ENCODE results near the gene PLCB4.

PLCB4 gene

DNA sequence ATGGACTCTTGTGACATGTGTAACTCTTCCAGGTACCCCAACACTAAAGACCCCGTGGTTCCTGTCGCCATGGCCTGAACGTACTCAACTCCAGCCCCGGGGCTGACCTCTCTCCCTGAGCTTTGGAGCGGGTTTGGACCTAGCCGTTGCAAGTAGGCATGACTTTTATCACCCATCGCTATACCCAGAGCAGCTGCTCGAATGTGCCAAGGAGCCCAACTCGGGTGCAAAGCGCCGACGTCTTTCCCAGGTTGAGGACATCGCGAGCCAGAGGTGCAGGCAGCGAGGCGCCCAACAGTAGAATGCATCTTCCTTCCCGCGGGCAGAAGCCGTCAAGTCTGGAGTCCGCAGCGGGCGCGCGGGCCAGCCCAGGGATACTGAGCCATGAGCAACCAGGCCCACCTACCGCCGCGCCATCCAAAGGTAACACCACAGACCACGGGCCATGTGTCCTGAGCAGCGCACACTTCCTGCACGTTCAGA, 439.9 kb downstream of the PLCB4 start:
- no peak for DNase-seq

DNA sequence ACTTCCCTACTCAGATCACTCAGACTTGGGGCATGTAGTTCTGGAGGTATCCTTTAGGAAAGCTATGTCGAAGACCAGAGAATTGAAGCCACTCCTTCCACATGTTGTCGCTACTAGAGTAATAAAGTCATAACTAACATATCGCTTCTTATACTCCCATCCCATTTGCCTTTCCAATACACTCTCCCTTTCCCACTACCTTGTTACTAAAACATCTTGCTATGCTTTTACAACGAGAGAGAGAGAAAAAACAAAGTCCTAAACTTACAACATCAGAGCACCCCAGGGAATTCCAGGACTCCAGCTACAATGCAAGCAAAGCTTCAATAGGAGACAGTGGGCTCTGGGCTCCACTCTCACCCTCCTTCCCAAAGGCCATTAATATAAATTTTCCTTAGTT, 440.4 kb downstream of the PLCB4 start:
- DNase-seq, result no peak

DNA sequence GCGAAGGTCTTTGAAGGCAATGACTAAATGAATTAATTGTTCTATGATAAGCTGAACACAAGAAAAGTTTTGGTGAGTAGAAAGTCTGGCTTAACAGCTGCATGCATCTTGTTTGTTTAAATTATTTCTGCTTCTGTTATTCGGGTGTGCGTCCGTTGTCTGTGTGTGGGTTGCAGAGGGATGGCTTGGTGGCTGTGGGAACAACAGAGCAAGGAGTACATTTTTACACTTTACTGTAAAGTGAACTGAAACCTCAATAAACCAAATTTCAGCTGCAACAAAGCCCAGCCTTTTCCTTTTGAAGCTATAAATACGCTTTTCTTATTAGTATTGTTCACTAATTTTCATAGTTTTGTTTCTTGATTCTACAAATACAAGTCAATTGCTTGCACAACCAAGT, 442.0 kb downstream of the PLCB4 start:
- DNase-seq, result no peak

GRCh38 chr20:9514072-9514460, 445.2 kb downstream of the PLCB4 start:
- DNase-seq, result no peak

GRCh38 chr20:9514461-9515213, 445.8 kb downstream of the PLCB4 start, which contains the start of gene LAMP5:
Gene LAMP5, plus strand, starts transcription at chr20:9514590. Its CDS starts 263 bp downstream, at chr20:9514853.
- no peak for DNase-seq

DNA sequence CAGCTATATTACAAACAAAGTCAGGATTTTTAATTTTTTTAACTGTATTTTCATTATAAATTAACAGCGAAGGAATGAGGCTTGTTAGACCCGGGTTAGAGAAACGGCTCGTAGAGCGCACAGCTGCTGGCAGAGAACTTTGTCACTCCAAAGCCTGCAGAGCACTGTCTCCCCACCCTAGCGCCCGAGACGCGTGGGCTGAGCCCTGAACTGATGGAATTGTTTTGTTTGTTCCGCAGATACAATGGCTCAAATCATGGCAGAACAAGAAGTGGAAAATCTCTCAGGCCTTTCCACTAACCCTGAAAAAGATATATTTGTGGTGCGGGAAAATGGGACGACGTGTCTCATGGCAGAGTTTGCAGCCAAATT, 446.3 kb downstream of the PLCB4 start:
- DNase-seq, result no peak

DNA sequence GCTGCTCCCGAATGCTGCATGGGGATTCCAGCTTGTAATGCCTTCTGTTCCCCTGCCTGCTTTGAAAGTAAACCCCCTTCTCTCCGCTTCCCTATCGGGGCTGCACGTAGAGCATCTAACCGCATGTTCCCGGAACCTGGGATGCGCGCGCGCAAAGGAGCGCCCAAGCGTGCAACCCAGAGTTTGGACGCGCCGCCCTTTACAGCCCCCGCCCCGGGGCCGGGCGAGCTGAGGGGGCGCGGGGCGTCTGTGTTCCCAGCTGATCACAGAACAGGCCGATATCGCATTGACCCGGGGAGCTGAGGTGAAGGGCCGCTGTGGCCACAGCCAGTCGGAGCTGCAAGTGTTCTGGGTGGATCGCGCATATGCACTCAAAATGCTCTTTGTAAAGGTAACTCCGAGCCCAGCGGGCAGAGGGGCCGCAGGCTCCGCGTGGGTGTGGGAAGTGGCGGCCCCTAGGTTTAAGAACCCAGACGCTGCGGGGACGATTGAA, 446.9 kb downstream of the PLCB4 start:
- no peak for DNase-seq

- DNase-seq, result no peak
Measured at GRCh38 chr20:9516234-9516871, 447.5 kb downstream of the PLCB4 start.

DNA sequence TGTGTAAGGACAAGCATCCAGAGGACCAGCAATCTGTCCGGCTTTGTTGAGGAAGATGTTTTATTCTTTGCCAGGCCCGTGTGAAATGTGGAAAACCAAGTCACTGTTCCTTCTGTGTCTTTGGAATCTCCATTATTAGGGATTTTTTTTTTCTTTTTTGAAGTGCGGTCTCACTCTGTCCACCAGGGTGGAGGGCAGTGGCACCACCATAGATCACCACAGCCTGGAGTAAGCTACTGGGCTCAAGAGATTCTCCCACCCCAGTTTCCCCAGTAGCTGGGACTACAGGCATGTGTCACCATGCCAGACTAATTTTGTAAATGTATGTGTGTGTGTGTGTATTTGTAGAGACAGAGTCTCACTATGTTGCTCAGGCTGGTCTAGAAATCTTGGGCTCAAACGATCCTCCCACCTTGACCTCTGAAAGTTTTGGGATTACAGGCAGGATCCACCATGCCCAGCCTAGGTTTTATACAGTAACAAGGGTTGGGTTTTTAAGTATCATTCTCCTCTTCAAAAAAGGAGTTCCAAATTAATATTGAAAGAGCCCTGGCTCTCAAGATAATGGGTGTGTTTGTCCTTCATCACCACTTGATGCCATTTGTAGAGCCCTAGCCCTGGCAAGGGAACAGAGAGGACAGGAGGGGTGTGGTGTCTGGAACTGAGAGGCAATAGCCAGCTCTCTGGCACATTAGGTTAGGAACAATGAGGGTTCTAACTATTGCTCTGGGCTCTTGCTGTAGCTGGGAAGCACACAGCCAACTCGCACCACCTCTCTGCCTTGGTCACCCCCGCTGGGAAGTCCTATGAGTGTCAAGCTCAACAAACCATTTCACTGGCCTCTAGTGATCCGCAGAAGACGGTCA, 448.6 kb downstream of the PLCB4 start:
- no peak for DNase-seq

DNA sequence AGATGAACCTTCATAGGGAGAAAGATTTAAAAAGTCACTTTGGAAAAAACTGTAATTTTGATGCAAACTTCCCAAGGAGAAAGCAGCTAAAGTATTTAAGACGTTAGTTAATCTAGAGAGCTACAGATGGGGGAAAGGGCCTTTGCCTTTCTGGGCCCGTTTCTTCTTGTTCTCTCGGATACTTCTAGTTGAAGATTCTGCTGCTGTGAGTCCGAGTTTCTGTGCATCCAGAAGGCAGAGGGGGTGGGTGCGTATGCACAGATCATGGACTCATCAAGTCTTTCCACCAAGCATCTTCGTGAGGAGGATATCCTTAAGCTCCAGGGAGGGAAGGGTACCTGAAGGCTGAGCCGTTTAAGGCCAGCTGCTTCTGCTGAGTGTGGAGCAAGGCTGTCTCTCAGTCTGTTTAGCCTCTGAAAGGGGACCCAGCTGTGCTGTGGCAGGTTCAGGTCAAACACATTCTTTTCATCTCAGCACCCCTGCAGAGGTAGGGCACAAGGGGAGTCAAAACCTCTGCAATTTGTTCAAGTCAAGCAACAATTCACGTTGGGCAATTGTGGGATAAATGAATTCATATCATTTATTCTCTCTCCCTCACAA, 449.8 kb downstream of the PLCB4 start:
- no peak for DNase-seq

DNA sequence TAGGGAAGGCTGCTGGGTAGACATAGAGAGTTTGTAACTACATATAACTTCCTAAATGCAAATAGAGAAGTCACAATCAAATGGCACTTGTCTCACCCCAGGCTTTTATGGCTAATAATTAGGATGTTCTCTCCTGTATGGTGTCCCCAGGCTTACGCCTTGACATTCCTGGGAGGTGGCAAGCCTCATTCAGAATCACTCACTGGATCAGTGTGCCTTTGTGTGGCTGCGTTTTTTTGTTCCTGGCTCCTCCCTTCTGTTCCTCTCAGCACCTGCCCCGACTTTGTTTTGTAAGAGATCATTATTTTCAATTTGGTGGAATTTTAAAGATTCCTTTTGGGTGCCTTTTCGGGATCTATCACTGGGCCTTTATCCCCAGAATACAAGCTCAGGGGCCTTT, 451.2 kb downstream of the PLCB4 start:
- no peak for DNase-seq

DNA sequence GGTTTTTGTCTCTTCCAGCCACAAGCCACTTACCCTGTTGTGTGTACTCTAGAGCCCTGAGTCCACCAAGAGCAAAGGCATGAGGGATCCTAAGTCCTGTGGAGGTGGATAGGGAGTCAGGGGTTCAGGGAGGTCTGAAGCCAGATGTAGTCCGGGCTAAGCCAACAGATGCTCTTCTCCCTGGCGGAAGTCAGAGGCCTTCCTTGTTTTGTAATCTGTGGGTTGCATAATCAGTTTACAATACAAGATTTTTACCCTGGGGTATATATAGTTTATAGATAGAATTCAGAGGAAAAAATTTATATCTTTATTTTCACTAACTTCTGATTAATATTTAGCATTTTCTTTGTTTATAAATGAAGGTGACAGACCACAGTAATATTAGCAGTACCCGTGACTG, 454.7 kb downstream of the PLCB4 start:
- DNase-seq, result no peak

All from CD4-positive, alpha-beta T cell treated with Interleukin-4 for 4 hours (primary cell).